Measurements from ENCODE around the gene PDE6A. TPM values are rescaled to one million over a fixed set of nuclear protein-coding genes. Genes with fewer than 3 reads are reported as not detected.

PDE6A gene
- total and polyA plus RNA-seq, 2 of the 8 experiments (the other 6 are each of a cell fraction or from before 2014, with no cell fraction given) = not detected

GRCh38 chr5:149912226-149912871 is 32.2 kb downstream of the PDE6A start (continued):
- TF ChIP-seq HDAC2 (IDR thresholded peaks at IDR 0.05; ENCODE audit: borderline replicate concordance in 1 of 2, low read depth in 2 of 2, low read length in 2 of 2) (no peak), TAF1 (IDR thresholded peaks at IDR 0.05; ENCODE audit: low read depth, low read length) (no peak), TEAD4 (IDR thresholded peaks at IDR 0.05; ENCODE audit: low read depth, low read length) (no peak), ATF2 (IDR thresholded peaks at IDR 0.05; ENCODE audit: low read length) (no peak), EZH2 (IDR thresholded peaks at IDR 0.05; ENCODE audit: low read depth, low read length, severe bottlenecking) (no peak), KDM4A (IDR thresholded peaks at IDR 0.05; ENCODE audit: low read depth, low read length, severe bottlenecking) (no peak), USF2 (IDR thresholded peaks at IDR 0.05; ENCODE audit: low read length) (no peak), ZNF274 (IDR thresholded peaks at IDR 0.05; ENCODE audit: borderline replicate concordance, extremely low read depth, low read length) (no peak)
- TF ChIP-seq, protein P1, sequence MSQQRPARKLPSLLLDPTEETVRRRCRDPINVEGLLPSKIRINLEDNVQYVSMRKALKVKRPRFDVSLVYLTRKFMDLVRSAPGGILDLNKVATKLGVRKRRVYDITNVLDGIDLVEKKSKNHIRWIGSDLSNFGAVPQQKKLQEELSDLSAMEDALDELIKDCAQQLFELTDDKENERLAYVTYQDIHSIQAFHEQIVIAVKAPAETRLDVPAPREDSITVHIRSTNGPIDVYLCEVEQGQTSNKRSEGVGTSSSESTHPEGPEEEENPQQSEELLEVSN (IDR thresholded peaks at IDR 0.05) = no peak
- TF ChIP-seq, protein P2, sequence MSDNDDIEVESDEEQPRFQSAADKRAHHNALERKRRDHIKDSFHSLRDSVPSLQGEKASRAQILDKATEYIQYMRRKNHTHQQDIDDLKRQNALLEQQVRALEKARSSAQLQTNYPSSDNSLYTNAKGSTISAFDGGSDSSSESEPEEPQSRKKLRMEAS (IDR thresholded peaks at IDR 0.05) = no peak
